IMR-90 (cell line): ENCODE results near the gene GALR1. TPM values are rescaled to one million over a fixed set of nuclear protein-coding genes. Genes with fewer than 3 reads are reported as not detected.

Source experiments
- ATAC-seq: fragments of 200-7000 bp; cut with Tn5 transposase; 2 replicates; pipeline ENCODE4 v1.9.1; 2020; ENCODE audit warnings: low read depth, mild to moderate bottlenecking, moderate library complexity
- BruUV-seq: library from RNA; stranded (reverse); fragments of 400-500 nt; replicated peaks from 2 replicates; lab custom pipeline; 2021; lab: Mats Ljungman, UMichigan
- CTCF ChIA-PET: fragments of 300-600 bp; formaldehyde crosslinking; extraction: SDS; loops from one replicate; lab custom pipeline; 2021; ENCODE audit warnings: antibody characterized with exemption; lab: Yijun Ruan, JAX
- POLR2A ChIA-PET: fragments of 300-600 bp; sonication (Branson Sonifier 250); formaldehyde crosslinking; loops from one replicate; lab custom pipeline; 2022; ENCODE audit warnings: antibody characterized with exemption; ENCODE audit not compliant: unreplicated experiment; lab: Charles Lee
- DNase-seq: peaks from one replicate; pipeline ENCODE4 v3.0.0; 2013
- H2AFZ ChIP-seq: replicated peaks from 2 replicates; pipeline ENCODE3; 2013; ENCODE audit warnings: low read length, mild to moderate bottlenecking; ENCODE audit not compliant: poor library complexity
- H2AK5ac ChIP-seq: 2 replicates; pipeline ENCODE4 v1.6.1; 2013; ENCODE audit warnings: low read depth, low read length, inconsistent platforms
- H2AK9ac ChIP-seq: replicated peaks from 2 replicates; pipeline ENCODE3; 2013; ENCODE audit warnings: mild to moderate bottlenecking, low read depth, low read length, moderate library complexity; ENCODE audit not compliant: poor library complexity
- H2BK120ac ChIP-seq: 2 replicates; pipeline ENCODE4 v1.6.1; 2013; ENCODE audit warnings: low read depth, low read length, inconsistent platforms
- H2BK15ac ChIP-seq: 3 replicates; pipeline ENCODE4 v1.6.1; 2013; ENCODE audit warnings: low read depth, low read length, inconsistent platforms
- H2BK20ac ChIP-seq: 2 replicates; pipeline ENCODE4 v1.6.1; 2013; ENCODE audit warnings: low read depth, mild to moderate bottlenecking, inconsistent platforms, low read length, moderate library complexity
- H2BK5ac ChIP-seq: 2 replicates; pipeline ENCODE4 v1.6.1; 2013; ENCODE audit warnings: mild to moderate bottlenecking, low read depth, low read length, inconsistent platforms; ENCODE audit not compliant: poor library complexity, severe bottlenecking
- H3K14ac ChIP-seq: replicated peaks from 2 replicates; pipeline ENCODE4 v1.6.1; 2013; ENCODE audit warnings: low read depth, low read length, inconsistent platforms
- H3K18ac ChIP-seq: 2 replicates; pipeline ENCODE4 v1.6.1; 2013; ENCODE audit warnings: low read depth, low read length, control low read depth
- H3K23ac ChIP-seq: 2 replicates; pipeline ENCODE4 v1.6.1; 2013; ENCODE audit warnings: low read depth, low read length, inconsistent platforms
- H3K27ac ChIP-seq: 2 replicates; pipeline ENCODE4 v1.5.1; 2013; ENCODE audit warnings: mild to moderate bottlenecking, control low read depth, low read length; ENCODE audit not compliant: insufficient read depth
- H3K27me3 ChIP-seq: 2 replicates; pipeline ENCODE4 v1.6.1; 2013; ENCODE audit warnings: low read length; ENCODE audit not compliant: control insufficient read depth, insufficient read depth
- H3K36me3 ChIP-seq: 2 replicates; pipeline ENCODE4 v1.6.1; 2013; ENCODE audit warnings: low read length, mixed read lengths; ENCODE audit not compliant: control insufficient read depth, insufficient read depth
- H3K4ac ChIP-seq: 2 replicates; pipeline ENCODE4 v1.6.1; 2013; ENCODE audit warnings: low read depth, low read length, inconsistent platforms
- H3K4me1 ChIP-seq: 2 replicates; pipeline ENCODE4 v1.6.1; 2013; ENCODE audit warnings: low read length, mixed read lengths; ENCODE audit not compliant: control insufficient read depth, insufficient read depth
- H3K4me2 ChIP-seq: 2 replicates; pipeline ENCODE4 v1.6.1; 2013; ENCODE audit warnings: low read depth, mild to moderate bottlenecking, control low read depth, low read length, moderate library complexity
- H3K4me3 ChIP-seq: 2 replicates; pipeline ENCODE4 v1.5.1; 2013; ENCODE audit warnings: low read depth, mild to moderate bottlenecking, control low read depth, low read length, moderate library complexity; ENCODE audit not compliant: insufficient read depth
- H3K56ac ChIP-seq: 2 replicates; pipeline ENCODE4 v1.6.1; 2013; ENCODE audit warnings: low read length, inconsistent platforms; ENCODE audit not compliant: insufficient read depth; ENCODE audit errors: extremely low read depth
- H3K79me1 ChIP-seq, 2 experiments: 2 replicates each; pipeline ENCODE4 v1.6.1; 2013; ENCODE audit warnings: low read length in 2 of 2, inconsistent platforms in 1 of 2, low read depth in 1 of 2
- H3K9ac ChIP-seq: 2 replicates; pipeline ENCODE4 v1.6.1; 2013; ENCODE audit warnings: low read depth, low read length, control low read depth
- H3K9me1 ChIP-seq: 2 replicates; pipeline ENCODE4 v1.6.1; 2013; ENCODE audit warnings: low read length, inconsistent platforms; ENCODE audit not compliant: insufficient read depth
- H3K9me3 ChIP-seq: 2 replicates; pipeline ENCODE4 v1.6.1; 2013; ENCODE audit warnings: low read length; ENCODE audit not compliant: control insufficient read depth, insufficient read depth
- H4K20me1 ChIP-seq: 2 replicates; pipeline ENCODE4 v1.6.1; 2013; ENCODE audit warnings: low read length, inconsistent platforms; ENCODE audit not compliant: insufficient read depth
- H4K5ac ChIP-seq: 2 replicates; pipeline ENCODE4 v1.6.1; 2013; ENCODE audit warnings: mild to moderate bottlenecking, low read depth, low read length, control low read depth
- H4K8ac ChIP-seq, 2 experiments: 2 replicates each; pipeline ENCODE4 v1.6.1; 2013; ENCODE audit warnings: low read depth in 2 of 2, low read length in 2 of 2, control low read depth in 1 of 2, inconsistent platforms in 1 of 2
- H4K91ac ChIP-seq: 2 replicates; pipeline ENCODE4 v1.6.1; 2013; ENCODE audit warnings: low read depth, low read length, inconsistent platforms; ENCODE audit not compliant: insufficient read depth
- BHLHE40 ChIP-seq: fragments of 150-350 bp; IDR thresholded peaks from 2 replicates; pipeline ENCODE4 v1.6.1; 2016; ENCODE audit warnings: mild to moderate bottlenecking, low read depth, low read length
- CEBPB ChIP-seq: IDR thresholded peaks from 2 replicates; pipeline ENCODE4 v1.6.1; 2012; ENCODE audit warnings: low read depth, low read length, improper control_type of control experiment
- CHD1 ChIP-seq: IDR thresholded peaks from 2 replicates; pipeline ENCODE4 v1.6.1; 2012; ENCODE audit warnings: low read depth, low read length, improper control_type of control experiment
- ELK1 ChIP-seq: fragments of 150-350 bp; IDR thresholded peaks from 2 replicates; pipeline ENCODE4 v1.6.1; 2016; ENCODE audit warnings: low read depth, mild to moderate bottlenecking, low read length, moderate library complexity, borderline replicate concordance
- FOS ChIP-seq: fragments of 150-350 bp; IDR thresholded peaks from 2 replicates; pipeline ENCODE4 v1.6.1; 2016; ENCODE audit warnings: low read depth, low read length
- MAFK ChIP-seq: IDR thresholded peaks from 2 replicates; pipeline ENCODE4 v1.6.1; 2012; ENCODE audit warnings: low read depth, low read length, improper control_type of control experiment
- MAZ ChIP-seq: IDR thresholded peaks from 2 replicates; pipeline ENCODE4 v1.6.1; 2012; ENCODE audit warnings: low read depth, mild to moderate bottlenecking, low read length, improper control_type of control experiment, moderate library complexity, borderline replicate concordance
- MXI1 ChIP-seq: IDR thresholded peaks from 2 replicates; pipeline ENCODE4 v1.6.1; 2012; ENCODE audit warnings: low read depth, mild to moderate bottlenecking, low read length, moderate library complexity, borderline replicate concordance
- NFE2L2 ChIP-seq: fragments of 150-350 bp; IDR thresholded peaks from 2 replicates; pipeline ENCODE4 v1.6.1; 2016; ENCODE audit warnings: low read depth, mild to moderate bottlenecking, low read length
- POLR2A ChIP-seq: IDR thresholded peaks from 2 replicates; pipeline ENCODE4 v1.6.1; 2012; ENCODE audit warnings: mild to moderate bottlenecking, low read depth, low read length
- RAD21 ChIP-seq: IDR thresholded peaks from 2 replicates; pipeline ENCODE4 v1.6.1; 2012; ENCODE audit warnings: low read length, improper control_type of control experiment
- RCOR1 ChIP-seq: IDR thresholded peaks from 2 replicates; pipeline ENCODE4 v1.6.1; 2012; ENCODE audit warnings: mild to moderate bottlenecking, low read length, improper control_type of control experiment; ENCODE audit not compliant: insufficient replicate concordance
- RFX5 ChIP-seq: IDR thresholded peaks from 2 replicates; pipeline ENCODE4 v1.8.0; 2012; ENCODE audit warnings: low read depth, mild to moderate bottlenecking, low read length, moderate library complexity
- SMC3 ChIP-seq: fragments of 150-350 bp; IDR thresholded peaks from 2 replicates; pipeline ENCODE4 v1.6.1; 2016; ENCODE audit warnings: low read depth, mild to moderate bottlenecking, antibody characterized with exemption, low read length, moderate library complexity
- WGBS, 2 experiments: methylation state at CpG; one replicate each; pipeline versions ENCODE4 v1.1.5 to v1.1.7; 2013; ENCODE audit warnings: missing lambda C conversion rate in 2 of 2; ENCODE audit not compliant: insufficient read length in 1 of 2; ENCODE audit errors: extremely low coverage in 2 of 2; 5-methylcytosine and 5-hydroxymethylcytosine counted together
- dilution Hi-C: fragments of 300-500 bp; cut with HindIII; formaldehyde crosslinking; loops from one replicate; pipeline ENCODE4 v1.14.3; 2018; ENCODE audit warnings: low sequenced_read_pairs; ENCODE audit not compliant: unreplicated experiment
- in situ Hi-C: fragments of 300-500 bp; cut with MboI; formaldehyde crosslinking; loops from 3 replicates; pipeline ENCODE4 v1.14.3; 2019; ENCODE audit warnings: low sequenced_read_pairs, inconsistent platforms, mixed read lengths
- intact Hi-C: fragments of 100-400 bp; cut with micrococcal nuclease; formaldehyde crosslinking; loops from 2 replicates; pipeline ENCODE4 v1.10.0; 2022
- polyA plus RNA-seq, 3 experiments: library from polyadenylated mRNA; depleted of rRNA; stranded (reverse); fragments of >200 nt; gene quantifications; 2 replicates each; pipeline ENCODE4 v1.2.3, GENCODE V29; 2012; ENCODE audit warnings: low replicate concordance in 1 of 3
- total RNA-seq: library from RNA; depleted of rRNA; stranded (reverse); fragments of >200 nt; gene quantifications from 2 replicates; pipeline ENCODE4 v1.2.3, GENCODE V29; 2012
- TF ChIP-seq, protein P1 (sequence below): fragments of 150-350 bp; IDR thresholded peaks from 2 replicates; pipeline ENCODE4 v1.6.1; 2017; ENCODE audit warnings: mild to moderate bottlenecking, antibody characterized with exemption, low read length, low read depth
- TF ChIP-seq, protein P2 (sequence below): conservative IDR thresholded peaks from 2 replicates; pipeline ENCODE4 v1.5.1; 2012; ENCODE audit warnings: mild to moderate bottlenecking, low read depth, low read length, improper control_type of control experiment

GALR1 gene
- total and polyA plus RNA-seq, 2 of the 4 experiments (the other 2 are of a cell fraction) = not detected

- Histone ChIP-seq H3K14ac (no peak overlapping the region), H3K9me3 (peaks cover 4% of the 10 kb centered on the region), H3K4me3 (no peak overlapping the region), H2AK9ac (no peak overlapping the region), H3K79me1 (no peaks in the 10 kb centered on the region), H3K4ac (no peak overlapping the region), H3K18ac (no peak overlapping the region), H3K27me3 (no peaks in the 10 kb centered on the region), H2BK20ac (no peak overlapping the region), H3K9ac (no peak overlapping the region), H2BK15ac (no peak overlapping the region), H2AFZ (no peak overlapping the region), H4K8ac (no peak overlapping the region), H4K20me1 (no peaks in the 10 kb centered on the region), H3K9me1 (no peaks in the 10 kb centered on the region), H3K36me3 (no peaks in the 10 kb centered on the region), H3K4me1 (no peaks in the 10 kb centered on the region), H3K56ac (no peak overlapping the region), H2AK5ac (no peak overlapping the region), H3K4me2 (no peak overlapping the region), H2BK120ac (no peak overlapping the region), H3K27ac (no peak overlapping the region), H3K23ac (no peak overlapping the region), H4K91ac (no peak overlapping the region), H4K5ac (no peak overlapping the region), H2BK5ac (no peak overlapping the region)
- TF ChIP-seq MXI1 = no peak
- no peak for TF ChIP-seq RCOR1
- no peak for TF ChIP-seq NFE2L2
- TF ChIP-seq CHD1 = no peak
- TF ChIP-seq POLR2A = no peak
- TF ChIP-seq RFX5 = no peak
- no peak for TF ChIP-seq ELK1
- no peak for TF ChIP-seq MAZ
- TF ChIP-seq FOS = no peak
- TF ChIP-seq, protein P1, sequence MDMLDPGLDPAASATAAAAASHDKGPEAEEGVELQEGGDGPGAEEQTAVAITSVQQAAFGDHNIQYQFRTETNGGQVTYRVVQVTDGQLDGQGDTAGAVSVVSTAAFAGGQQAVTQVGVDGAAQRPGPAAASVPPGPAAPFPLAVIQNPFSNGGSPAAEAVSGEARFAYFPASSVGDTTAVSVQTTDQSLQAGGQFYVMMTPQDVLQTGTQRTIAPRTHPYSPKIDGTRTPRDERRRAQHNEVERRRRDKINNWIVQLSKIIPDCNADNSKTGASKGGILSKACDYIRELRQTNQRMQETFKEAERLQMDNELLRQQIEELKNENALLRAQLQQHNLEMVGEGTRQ = no peak
- TF ChIP-seq, protein P2, sequence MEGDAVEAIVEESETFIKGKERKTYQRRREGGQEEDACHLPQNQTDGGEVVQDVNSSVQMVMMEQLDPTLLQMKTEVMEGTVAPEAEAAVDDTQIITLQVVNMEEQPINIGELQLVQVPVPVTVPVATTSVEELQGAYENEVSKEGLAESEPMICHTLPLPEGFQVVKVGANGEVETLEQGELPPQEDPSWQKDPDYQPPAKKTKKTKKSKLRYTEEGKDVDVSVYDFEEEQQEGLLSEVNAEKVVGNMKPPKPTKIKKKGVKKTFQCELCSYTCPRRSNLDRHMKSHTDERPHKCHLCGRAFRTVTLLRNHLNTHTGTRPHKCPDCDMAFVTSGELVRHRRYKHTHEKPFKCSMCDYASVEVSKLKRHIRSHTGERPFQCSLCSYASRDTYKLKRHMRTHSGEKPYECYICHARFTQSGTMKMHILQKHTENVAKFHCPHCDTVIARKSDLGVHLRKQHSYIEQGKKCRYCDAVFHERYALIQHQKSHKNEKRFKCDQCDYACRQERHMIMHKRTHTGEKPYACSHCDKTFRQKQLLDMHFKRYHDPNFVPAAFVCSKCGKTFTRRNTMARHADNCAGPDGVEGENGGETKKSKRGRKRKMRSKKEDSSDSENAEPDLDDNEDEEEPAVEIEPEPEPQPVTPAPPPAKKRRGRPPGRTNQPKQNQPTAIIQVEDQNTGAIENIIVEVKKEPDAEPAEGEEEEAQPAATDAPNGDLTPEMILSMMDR = no peak
- TF ChIP-seq MAFK = no peak
- no peak for TF ChIP-seq CEBPB
- TF ChIP-seq RAD21 = no peak
- TF ChIP-seq SMC3 = no peak
- TF ChIP-seq BHLHE40 = no peak
- ATAC-seq = no peak
- POLR2A ChIA-PET = no interaction called here
- 51% methylated on average over 3 of the region's 4 CpGs; no CpG with 5 or more reads in 1 of the 2 experiments for WGBS, 2 experiments
- intact Hi-C loops = no loop called here
- dilution Hi-C loops = no loop called here
- in situ Hi-C loops = no loop called here
- no TSS peak for BruUV-seq
- CTCF ChIA-PET = interaction anchor here (0.9 kb wide), 1 partner anchor 394 kb away, joined by 5 read pairs; no protein-coding TSS in a partner anchor
- DNase-seq = no peak
Measured at GRCh38 chr18:77316641-77317040, 67.0 kb downstream of the GALR1 start.
